Measurements from ENCODE around the gene TCP11L2. TPM values are rescaled to one million over a fixed set of nuclear protein-coding genes. Genes with fewer than 3 reads are reported as not detected.

TCP11L2 gene
- total and polyA plus RNA-seq, 2 of the 8 experiments (the other 6 are each of a cell fraction or from before 2014, with no cell fraction given): 2.1 to 7.1 TPM

GRCh38 chr12:106276032-106276740 lies 26.3 kb upstream of the TCP11L2 start (continued):
- TF ChIP-seq, protein P1, sequence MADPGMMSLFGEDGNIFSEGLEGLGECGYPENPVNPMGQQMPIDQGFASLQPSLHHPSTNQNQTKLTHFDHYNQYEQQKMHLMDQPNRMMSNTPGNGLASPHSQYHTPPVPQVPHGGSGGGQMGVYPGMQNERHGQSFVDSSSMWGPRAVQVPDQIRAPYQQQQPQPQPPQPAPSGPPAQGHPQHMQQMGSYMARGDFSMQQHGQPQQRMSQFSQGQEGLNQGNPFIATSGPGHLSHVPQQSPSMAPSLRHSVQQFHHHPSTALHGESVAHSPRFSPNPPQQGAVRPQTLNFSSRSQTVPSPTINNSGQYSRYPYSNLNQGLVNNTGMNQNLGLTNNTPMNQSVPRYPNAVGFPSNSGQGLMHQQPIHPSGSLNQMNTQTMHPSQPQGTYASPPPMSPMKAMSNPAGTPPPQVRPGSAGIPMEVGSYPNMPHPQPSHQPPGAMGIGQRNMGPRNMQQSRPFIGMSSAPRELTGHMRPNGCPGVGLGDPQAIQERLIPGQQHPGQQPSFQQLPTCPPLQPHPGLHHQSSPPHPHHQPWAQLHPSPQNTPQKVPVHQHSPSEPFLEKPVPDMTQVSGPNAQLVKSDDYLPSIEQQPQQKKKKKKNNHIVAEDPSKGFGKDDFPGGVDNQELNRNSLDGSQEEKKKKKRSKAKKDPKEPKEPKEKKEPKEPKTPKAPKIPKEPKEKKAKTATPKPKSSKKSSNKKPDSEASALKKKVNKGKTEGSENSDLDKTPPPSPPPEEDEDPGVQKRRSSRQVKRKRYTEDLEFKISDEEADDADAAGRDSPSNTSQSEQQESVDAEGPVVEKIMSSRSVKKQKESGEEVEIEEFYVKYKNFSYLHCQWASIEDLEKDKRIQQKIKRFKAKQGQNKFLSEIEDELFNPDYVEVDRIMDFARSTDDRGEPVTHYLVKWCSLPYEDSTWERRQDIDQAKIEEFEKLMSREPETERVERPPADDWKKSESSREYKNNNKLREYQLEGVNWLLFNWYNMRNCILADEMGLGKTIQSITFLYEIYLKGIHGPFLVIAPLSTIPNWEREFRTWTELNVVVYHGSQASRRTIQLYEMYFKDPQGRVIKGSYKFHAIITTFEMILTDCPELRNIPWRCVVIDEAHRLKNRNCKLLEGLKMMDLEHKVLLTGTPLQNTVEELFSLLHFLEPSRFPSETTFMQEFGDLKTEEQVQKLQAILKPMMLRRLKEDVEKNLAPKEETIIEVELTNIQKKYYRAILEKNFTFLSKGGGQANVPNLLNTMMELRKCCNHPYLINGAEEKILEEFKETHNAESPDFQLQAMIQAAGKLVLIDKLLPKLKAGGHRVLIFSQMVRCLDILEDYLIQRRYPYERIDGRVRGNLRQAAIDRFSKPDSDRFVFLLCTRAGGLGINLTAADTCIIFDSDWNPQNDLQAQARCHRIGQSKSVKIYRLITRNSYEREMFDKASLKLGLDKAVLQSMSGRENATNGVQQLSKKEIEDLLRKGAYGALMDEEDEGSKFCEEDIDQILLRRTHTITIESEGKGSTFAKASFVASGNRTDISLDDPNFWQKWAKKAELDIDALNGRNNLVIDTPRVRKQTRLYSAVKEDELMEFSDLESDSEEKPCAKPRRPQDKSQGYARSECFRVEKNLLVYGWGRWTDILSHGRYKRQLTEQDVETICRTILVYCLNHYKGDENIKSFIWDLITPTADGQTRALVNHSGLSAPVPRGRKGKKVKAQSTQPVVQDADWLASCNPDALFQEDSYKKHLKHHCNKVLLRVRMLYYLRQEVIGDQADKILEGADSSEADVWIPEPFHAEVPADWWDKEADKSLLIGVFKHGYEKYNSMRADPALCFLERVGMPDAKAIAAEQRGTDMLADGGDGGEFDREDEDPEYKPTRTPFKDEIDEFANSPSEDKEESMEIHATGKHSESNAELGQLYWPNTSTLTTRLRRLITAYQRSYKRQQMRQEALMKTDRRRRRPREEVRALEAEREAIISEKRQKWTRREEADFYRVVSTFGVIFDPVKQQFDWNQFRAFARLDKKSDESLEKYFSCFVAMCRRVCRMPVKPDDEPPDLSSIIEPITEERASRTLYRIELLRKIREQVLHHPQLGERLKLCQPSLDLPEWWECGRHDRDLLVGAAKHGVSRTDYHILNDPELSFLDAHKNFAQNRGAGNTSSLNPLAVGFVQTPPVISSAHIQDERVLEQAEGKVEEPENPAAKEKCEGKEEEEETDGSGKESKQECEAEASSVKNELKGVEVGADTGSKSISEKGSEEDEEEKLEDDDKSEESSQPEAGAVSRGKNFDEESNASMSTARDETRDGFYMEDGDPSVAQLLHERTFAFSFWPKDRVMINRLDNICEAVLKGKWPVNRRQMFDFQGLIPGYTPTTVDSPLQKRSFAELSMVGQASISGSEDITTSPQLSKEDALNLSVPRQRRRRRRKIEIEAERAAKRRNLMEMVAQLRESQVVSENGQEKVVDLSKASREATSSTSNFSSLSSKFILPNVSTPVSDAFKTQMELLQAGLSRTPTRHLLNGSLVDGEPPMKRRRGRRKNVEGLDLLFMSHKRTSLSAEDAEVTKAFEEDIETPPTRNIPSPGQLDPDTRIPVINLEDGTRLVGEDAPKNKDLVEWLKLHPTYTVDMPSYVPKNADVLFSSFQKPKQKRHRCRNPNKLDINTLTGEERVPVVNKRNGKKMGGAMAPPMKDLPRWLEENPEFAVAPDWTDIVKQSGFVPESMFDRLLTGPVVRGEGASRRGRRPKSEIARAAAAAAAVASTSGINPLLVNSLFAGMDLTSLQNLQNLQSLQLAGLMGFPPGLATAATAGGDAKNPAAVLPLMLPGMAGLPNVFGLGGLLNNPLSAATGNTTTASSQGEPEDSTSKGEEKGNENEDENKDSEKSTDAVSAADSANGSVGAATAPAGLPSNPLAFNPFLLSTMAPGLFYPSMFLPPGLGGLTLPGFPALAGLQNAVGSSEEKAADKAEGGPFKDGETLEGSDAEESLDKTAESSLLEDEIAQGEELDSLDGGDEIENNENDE (IDR thresholded peaks at IDR 0.05; ENCODE audit: insufficient replicate concordance, low read length): no peak
- no peak for TF ChIP-seq SP2 (IDR thresholded peaks at IDR 0.05; ENCODE audit: low read length)
- no peak for TF ChIP-seq NRF1 (IDR thresholded peaks at IDR 0.05; ENCODE audit: low read depth, low read length)
- no peak for TF ChIP-seq HDAC6 (IDR thresholded peaks at IDR 0.05; ENCODE audit: low read depth, low read length)
- TF ChIP-seq GTF2F1 (IDR thresholded peaks at IDR 0.05; ENCODE audit: borderline replicate concordance, low read depth, low read length): no peak
- TF ChIP-seq TAF1 (IDR thresholded peaks at IDR 0.05; ENCODE audit: low read depth, low read length): no peak
- no peak for TF ChIP-seq POLR2A (IDR thresholded peaks at IDR 0.05; ENCODE audit: control extremely low read depth in 1 of 2, low read depth in 2 of 2, low read length in 2 of 2)
- no peak for TF ChIP-seq SIN3A (conservative IDR thresholded peaks at IDR 0.05 in 1 of 2, IDR thresholded peaks at IDR 0.05 in 1 of 2; ENCODE audit: low read depth in 1 of 2, low read length in 2 of 2)
- no peak for TF ChIP-seq SRF (IDR thresholded peaks at IDR 0.05; ENCODE audit: low read depth, low read length)
- no peak for TF ChIP-seq POU5F1 (IDR thresholded peaks at IDR 0.05; ENCODE audit: low read depth, low read length)
- TF ChIP-seq RFX5 (IDR thresholded peaks at IDR 0.05; ENCODE audit: borderline replicate concordance, low read depth, low read length): no peak
